Gastroesophageal sphincter (tissue), 4 donors: ENCODE results near the gene NTHL1. TPM values are rescaled to one million over a fixed set of nuclear protein-coding genes. Genes with fewer than 3 reads are reported as not detected.

Experiments used
- ATAC-seq: fragments of 150-250 bp; one replicate; pipeline ENCODE4 v1.9.1; 2016; ENCODE audit warnings: mild to moderate bottlenecking, moderate library complexity
- H3K27ac ChIP-seq, 4 donors: fragments of 200-600 bp; sonication (generic) in 3 of 4; 1 replicate in 3 of 4; 2 replicates in 1 of 4; pipeline ENCODE4 v1.5.1; 2016 to 2019
- H3K27me3 ChIP-seq: fragments of 200-600 bp; sonication (generic); one replicate; pipeline ENCODE4 v1.5.1; 2019
- H3K36me3 ChIP-seq, 2 donors: fragments of 200-600 bp; sonication (generic); one replicate each; pipeline ENCODE4 v1.5.1; 2019; ENCODE audit warnings: control low read depth in 1 of 2
- H3K4me1 ChIP-seq, 3 donors: fragments of 200-600 bp; sonication (generic); 1 replicate in 2 of 3; 2 replicates in 1 of 3; pipeline ENCODE4 v1.5.1; 2016 to 2019; ENCODE audit warnings: control low read depth in 2 of 3
- H3K4me3 ChIP-seq, 2 donors: fragments of 200-600 bp; sonication (generic); one replicate each; pipeline ENCODE4 v1.5.1; 2019; ENCODE audit warnings: mild to moderate bottlenecking in 1 of 2, moderate library complexity in 1 of 2
- H3K9me3 ChIP-seq, 3 donors: fragments of 200-600 bp; sonication (generic); one replicate each; pipeline ENCODE4 v1.5.1; 2017 to 2019; ENCODE audit warnings: control low read depth in 2 of 3
- EP300 ChIP-seq: sonication (generic); formaldehyde crosslinking; IDR thresholded peaks from one replicate; pipeline ENCODE4 v1.6.1; 2017; ENCODE audit warnings: antibody characterized with exemption, mild to moderate bottlenecking
- POLR2A ChIP-seq, 2 donors: fragments of 450-650 bp; IDR thresholded peaks; one replicate each; pipeline ENCODE4 v1.6.1; 2017; ENCODE audit warnings: antibody characterized with exemption in 2 of 2, mild to moderate bottlenecking in 2 of 2, moderate library complexity in 1 of 2
- POLR2AphosphoS5 ChIP-seq: sonication (generic); formaldehyde crosslinking; IDR thresholded peaks from one replicate; pipeline ENCODE4 v1.6.1; 2017; ENCODE audit warnings: antibody characterized with exemption
- WGBS, 2 donors: methylation state at CpG; one replicate each; pipeline ENCODE4 v1.1.5; 2018; ENCODE audit warnings: low coverage in 1 of 2; 5-methylcytosine and 5-hydroxymethylcytosine counted together
- total RNA-seq, 4 donors: library from RNA; depleted of rRNA; stranded (reverse); fragments of >200 nt; gene quantifications; one replicate each; pipeline ENCODE4 v1.1.0, GENCODE V29; 2016
- TF ChIP-seq, protein P1 (sequence below), 4 experiments: fragments of 200-600 bp in 2 of 4; fragments of 450-650 bp in 2 of 4; sonication (generic) in 1 of 4; IDR thresholded peaks; one replicate each; pipeline ENCODE4 v1.5.1; 2017 to 2019; ENCODE audit warnings: antibody characterized with exemption in 4 of 4, mild to moderate bottlenecking in 2 of 4, moderate library complexity in 2 of 4

NTHL1 gene
- total RNA-seq, 4 donors from 2014 or later, result 18.4 to 25.4 (median 21.6) TPM

DNA sequence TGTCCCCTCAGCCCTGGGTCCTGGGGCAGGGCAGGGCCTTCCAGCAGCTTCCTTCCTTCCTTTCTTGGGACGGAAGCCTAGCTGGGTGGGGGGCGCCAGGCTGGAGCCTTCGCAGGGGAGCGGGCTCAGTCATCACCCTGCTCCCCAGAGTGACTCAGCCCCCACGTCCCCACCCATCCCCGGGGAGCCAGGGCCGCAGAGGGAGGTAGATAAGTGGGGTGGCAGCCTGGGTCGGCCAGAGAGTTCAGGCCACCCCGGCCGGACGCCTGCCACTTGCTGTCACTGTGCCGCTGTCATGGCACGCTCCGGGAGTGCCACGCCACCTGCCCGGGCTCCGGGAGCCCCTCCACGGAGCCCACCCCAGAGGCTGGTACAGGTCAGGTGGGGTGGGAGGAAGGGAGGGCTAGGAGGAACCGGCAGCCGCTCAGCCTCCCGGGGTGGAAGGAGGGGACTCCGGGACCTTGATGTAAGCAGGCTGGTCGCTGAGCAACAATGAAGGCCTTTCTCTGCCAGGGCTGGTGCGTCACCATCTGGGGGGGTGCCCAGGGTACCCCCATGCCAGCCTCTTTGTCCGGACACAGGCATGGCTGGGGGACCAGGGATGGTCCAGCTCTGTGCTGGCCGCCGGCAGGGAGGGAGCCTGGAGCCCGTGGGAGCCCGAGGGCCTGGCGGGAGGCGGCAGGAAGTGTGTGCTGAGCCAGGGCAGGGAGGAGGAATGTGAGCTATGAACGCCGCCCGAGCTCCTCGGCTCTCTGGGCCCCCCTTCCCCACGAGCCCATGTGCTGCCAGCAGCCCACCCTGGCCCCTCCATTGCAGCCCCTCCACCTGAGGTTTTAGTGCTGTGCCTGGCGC is 14.4 kb downstream of the NTHL1 start:
- Histone ChIP-seq H3K4me1 (peaks cover 0 to 83% (median 59%) of the 10 kb centered on the region in 3 donors), H3K4me3 (peak overlapping the region; percentile 1 to 49), H3K9me3 (no peaks in the 10 kb centered on the region), H3K27me3 (no peaks in the 10 kb centered on the region), H3K27ac (peak overlapping the region; percentile 45 to 92 (median 91)), H3K36me3 (peaks cover 0 to 25% of the 10 kb centered on the region in 2 donors)
- peak; percentile 12 to 21 for TF ChIP-seq POLR2A (IDR thresholded peaks at IDR 0.05)
- no peak for TF ChIP-seq EP300
- TF ChIP-seq POLR2AphosphoS5, result peak; percentile 17
- TF ChIP-seq, protein P1, sequence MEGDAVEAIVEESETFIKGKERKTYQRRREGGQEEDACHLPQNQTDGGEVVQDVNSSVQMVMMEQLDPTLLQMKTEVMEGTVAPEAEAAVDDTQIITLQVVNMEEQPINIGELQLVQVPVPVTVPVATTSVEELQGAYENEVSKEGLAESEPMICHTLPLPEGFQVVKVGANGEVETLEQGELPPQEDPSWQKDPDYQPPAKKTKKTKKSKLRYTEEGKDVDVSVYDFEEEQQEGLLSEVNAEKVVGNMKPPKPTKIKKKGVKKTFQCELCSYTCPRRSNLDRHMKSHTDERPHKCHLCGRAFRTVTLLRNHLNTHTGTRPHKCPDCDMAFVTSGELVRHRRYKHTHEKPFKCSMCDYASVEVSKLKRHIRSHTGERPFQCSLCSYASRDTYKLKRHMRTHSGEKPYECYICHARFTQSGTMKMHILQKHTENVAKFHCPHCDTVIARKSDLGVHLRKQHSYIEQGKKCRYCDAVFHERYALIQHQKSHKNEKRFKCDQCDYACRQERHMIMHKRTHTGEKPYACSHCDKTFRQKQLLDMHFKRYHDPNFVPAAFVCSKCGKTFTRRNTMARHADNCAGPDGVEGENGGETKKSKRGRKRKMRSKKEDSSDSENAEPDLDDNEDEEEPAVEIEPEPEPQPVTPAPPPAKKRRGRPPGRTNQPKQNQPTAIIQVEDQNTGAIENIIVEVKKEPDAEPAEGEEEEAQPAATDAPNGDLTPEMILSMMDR (IDR thresholded peaks at IDR 0.05), result no peak
- peak; percentile 80 for ATAC-seq
- WGBS, 2 donors, result 0% methylated on average over 1 of the region's 37 CpGs; no CpG with 5 or more reads in 1 of the 2 donors

DNA sequence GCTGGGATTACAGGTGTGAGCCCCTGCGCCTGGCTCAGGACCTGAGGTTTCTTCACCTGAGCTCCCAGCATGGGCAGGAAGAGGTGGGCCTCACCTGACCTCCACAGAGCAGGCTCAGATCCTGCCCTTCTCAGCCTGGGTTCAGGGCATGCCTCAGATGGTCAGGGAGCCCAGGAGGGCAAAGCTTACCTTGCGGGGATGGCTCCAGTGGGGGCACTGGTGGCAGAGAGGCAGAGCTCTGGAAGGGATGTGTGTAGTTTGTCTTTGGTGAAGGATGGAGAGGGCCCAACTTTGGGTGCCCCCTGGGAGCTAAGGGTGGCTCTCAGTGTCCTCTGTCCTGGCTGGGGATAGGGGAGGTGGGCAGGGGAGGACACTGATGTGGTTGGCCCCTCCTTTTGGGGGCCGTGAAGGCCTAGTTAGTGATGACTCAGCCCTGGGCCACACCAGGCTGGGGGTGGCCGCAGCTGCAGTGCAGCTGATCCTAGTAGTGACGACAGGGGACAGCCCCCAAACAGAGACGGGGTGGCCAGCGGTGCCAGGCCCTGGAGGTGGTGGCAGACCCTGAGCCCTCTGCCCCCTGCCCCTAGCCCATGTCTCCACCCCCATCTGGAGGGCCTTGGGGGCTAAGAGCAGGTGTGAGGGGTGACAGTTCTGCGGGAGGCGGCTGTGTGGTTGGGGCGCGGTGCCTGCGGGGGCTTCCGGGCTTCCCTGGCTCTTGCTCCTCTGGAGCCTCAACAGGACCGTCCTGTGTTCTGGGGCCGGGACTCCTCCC is 15.2 kb downstream of the NTHL1 start:
- H3K36me3 ChIP-seq, result peaks cover 0 to 18% of the 10 kb centered on the region in 2 donors
- WGBS, 2 donors, result 60 to 80% methylated on average over 1 of the region's 15 CpGs
- H3K4me3 ChIP-seq, result peak overlapping the region in 1 of 2 donors; percentile 49
- TF ChIP-seq POLR2AphosphoS5, result no peak
- no peak for TF ChIP-seq POLR2A (IDR thresholded peaks at IDR 0.05)
- TF ChIP-seq, protein P1 (IDR thresholded peaks at IDR 0.05), result no peak
- TF ChIP-seq EP300, result no peak
- H3K27ac ChIP-seq, result peak overlapping the region; percentile 45 to 92 (median 91)
- peaks cover 0 to 83% (median 56%) of the 10 kb centered on the region in 3 donors for H3K4me1 ChIP-seq
- peak; percentile 17 for ATAC-seq
- H3K27me3 ChIP-seq, result no peaks in the 10 kb centered on the region
- no peaks in the 10 kb centered on the region for H3K9me3 ChIP-seq

DNA sequence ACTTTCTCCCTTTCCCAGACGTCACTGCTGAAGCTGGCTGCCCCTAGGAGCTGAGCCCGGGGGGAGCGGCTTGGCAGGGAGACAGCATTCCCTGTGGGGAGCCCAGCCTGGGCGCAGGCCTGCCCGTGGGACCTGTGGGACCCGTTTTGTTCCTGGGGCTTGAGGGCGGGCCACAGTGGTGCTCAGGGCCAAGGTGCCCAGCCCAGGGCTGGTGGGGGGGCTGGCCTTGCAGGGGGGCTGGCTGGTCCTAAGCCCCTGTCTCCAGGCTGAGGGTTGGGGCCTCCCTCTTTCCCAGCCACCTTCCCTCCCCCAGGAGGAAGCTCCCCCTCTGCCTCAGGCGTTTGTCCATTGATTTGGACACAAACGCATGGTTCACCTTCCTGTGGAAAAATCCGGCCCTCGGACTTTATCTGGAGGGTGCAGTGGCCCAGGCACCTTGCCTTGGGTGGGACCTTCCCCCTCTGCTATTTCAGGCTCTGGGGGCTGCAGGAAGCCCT is 16.5 kb downstream of the NTHL1 start:
- TF ChIP-seq, protein P1 (IDR thresholded peaks at IDR 0.05), result no peak
- TF ChIP-seq POLR2A (IDR thresholded peaks at IDR 0.05), result no peak
- no peak for TF ChIP-seq POLR2AphosphoS5
- TF ChIP-seq EP300, result no peak
- Histone ChIP-seq H3K27ac (peak overlapping the region in 3 of 4 donors; percentile 90 to 92 (median 92)), H3K27me3 (no peaks in the 10 kb centered on the region), H3K9me3 (no peaks in the 10 kb centered on the region), H3K4me3 (peak overlapping the region in 1 of 2 donors; percentile 79), H3K4me1 (peaks cover 0 to 82% (median 49%) of the 10 kb centered on the region in 3 donors), H3K36me3 (peaks cover 0 to 11% of the 10 kb centered on the region in 2 donors)
- ATAC-seq, result peak; percentile 2
- WGBS, 2 donors, result 54% methylated on average over 3 of the region's 11 CpGs; no CpG with 5 or more reads in 1 of the 2 donors

DNA sequence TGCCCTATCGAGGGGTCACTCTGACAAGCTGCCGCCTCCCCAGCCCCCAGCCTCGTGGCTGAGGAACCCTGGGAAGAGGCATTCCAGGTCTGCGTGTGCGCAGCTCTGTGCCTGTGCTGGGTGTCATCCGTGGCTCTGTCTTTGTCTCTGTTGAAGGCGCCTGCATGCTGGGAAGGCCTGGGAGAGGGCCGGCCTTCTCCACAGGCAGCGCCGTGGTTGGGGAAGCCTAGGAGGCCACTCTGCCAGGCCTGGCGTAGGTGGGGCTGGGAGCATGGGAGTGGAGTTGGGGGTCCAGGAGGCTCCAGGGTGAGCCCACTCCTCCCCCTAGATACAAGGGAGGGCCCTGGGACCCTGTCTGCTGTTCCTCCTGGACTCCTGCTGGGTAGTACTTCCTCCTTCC is 17.6 kb downstream of the NTHL1 start:
- peaks cover 0 to 11% of the 10 kb centered on the region in 2 donors for H3K36me3 ChIP-seq
- TF ChIP-seq POLR2A (IDR thresholded peaks at IDR 0.05) (no peak), EP300 (no peak), POLR2AphosphoS5 (no peak)
- TF ChIP-seq, protein P1 (IDR thresholded peaks at IDR 0.05), result no peak
- H3K4me1 ChIP-seq, result peaks cover 0 to 82% (median 42%) of the 10 kb centered on the region in 3 donors
- no peak for ATAC-seq
- no CpG with 5 or more reads among the region's 11 CpGs for WGBS, 2 donors
- H3K27ac ChIP-seq, result peak overlapping the region in 2 of 4 donors; percentile 37 to 92
- H3K4me3 ChIP-seq, result peak overlapping the region in 1 of 2 donors; percentile 79
- H3K27me3 ChIP-seq, result no peaks in the 10 kb centered on the region
- H3K9me3 ChIP-seq, result no peaks in the 10 kb centered on the region
